Right lobe of liver (tissue), 4 donors: ENCODE results near the gene MYL3.

Experiments
- CTCF ChIP-seq, 4 donors: fragments of 200-600 bp in 3 of 4; fragments of 450-650 bp in 1 of 4; IDR thresholded peaks; one replicate each; pipeline versions ENCODE4 v1.5.1 to v1.8.0; 2016 to 2022; ENCODE audit warnings: antibody characterized with exemption in 4 of 4, mild to moderate bottlenecking in 2 of 4
- POLR2A ChIP-seq: fragments of 450-650 bp; IDR thresholded peaks from one replicate; pipeline ENCODE4 v1.6.1; 2017; ENCODE audit warnings: antibody characterized with exemption, mild to moderate bottlenecking
- donor health status: DM: no; HTN: no; CAD: no.
- donor health status: DM: no; HTN: no; CAD: no.
- donor health status: DM: no; HTN: yes; CAD: no.

GRCh38 chr3:46831316-46831715 lies 31.9 kb downstream of the MYL3 start:
- no peak for TF ChIP-seq CTCF (IDR thresholded peaks at IDR 0.05)
- TF ChIP-seq POLR2A = no peak
